ENCODE data around the gene RTKN.

RTKN gene

GRCh38 chr2:74415762-74416395 lies 25.9 kb downstream of the RTKN start:
- TF ChIP-seq CTCF (IDR thresholded peaks at IDR 0.05): no peak
- Histone ChIP-seq H3K4me1 (ENCODE audit: control insufficient read depth in 1 of 2, insufficient read depth in 1 of 2, low read depth in 1 of 2, low read length in 1 of 2) (peaks cover 12 to 20% of the 10 kb centered on the region in 2 experiments), H3K27me3 (peaks cover 81% of the 10 kb centered on the region), H3K27ac (no peak overlapping the region), H3K9me3 (no peaks in the 10 kb centered on the region), H3K4me3 (ENCODE audit: low read depth in 1 of 2, low read length in 1 of 2) (peak overlapping the region in 1 of 2 experiments; percentile 19), H3K36me3 (no peaks in the 10 kb centered on the region)

GRCh38 chr2:74414881-74415761 lies 26.6 kb downstream of the RTKN start:
- TF ChIP-seq CTCF (IDR thresholded peaks at IDR 0.05): no peak
- no peak overlapping the region for H3K27ac ChIP-seq
- H3K4me3 ChIP-seq (ENCODE audit: low read depth in 1 of 2, low read length in 1 of 2): peak overlapping the region in 1 of 2 experiments; percentile 19
- H3K9me3 ChIP-seq: no peaks in the 10 kb centered on the region
- no peaks in the 10 kb centered on the region for H3K36me3 ChIP-seq
- H3K4me1 ChIP-seq (ENCODE audit: control insufficient read depth in 1 of 2, insufficient read depth in 1 of 2, low read depth in 1 of 2, low read length in 1 of 2): peaks cover 7 to 17% of the 10 kb centered on the region in 2 experiments
- peaks cover 74% of the 10 kb centered on the region for H3K27me3 ChIP-seq

- no peak for TF ChIP-seq CTCF (IDR thresholded peaks at IDR 0.05)
- H3K4me3 ChIP-seq (ENCODE audit: low read depth in 1 of 2, low read length in 1 of 2): no peak overlapping the region
- no peaks in the 10 kb centered on the region for H3K9me3 ChIP-seq
- no peaks in the 10 kb centered on the region for H3K36me3 ChIP-seq
- H3K27ac ChIP-seq: no peak overlapping the region
- H3K4me1 ChIP-seq (ENCODE audit: control insufficient read depth in 1 of 2, insufficient read depth in 1 of 2, low read depth in 1 of 2, low read length in 1 of 2): peaks cover 7 to 17% of the 10 kb centered on the region in 2 experiments
- H3K27me3 ChIP-seq: peaks cover 67% of the 10 kb centered on the region
Observed at GRCh38 chr2:74414441-74414840, 27.3 kb downstream of the RTKN start.

GRCh38 chr2:74413001-74413698 lies 28.6 kb downstream of the RTKN start:
- Histone ChIP-seq H3K36me3 (no peaks in the 10 kb centered on the region), H3K27ac (no peak overlapping the region), H3K9me3 (no peaks in the 10 kb centered on the region), H3K4me3 (ENCODE audit: low read depth in 1 of 2, low read length in 1 of 2) (no peak overlapping the region), H3K4me1 (ENCODE audit: control insufficient read depth in 1 of 2, insufficient read depth in 1 of 2, low read depth in 1 of 2, low read length in 1 of 2) (peaks cover 7 to 17% of the 10 kb centered on the region in 2 experiments), H3K27me3 (peaks cover 68% of the 10 kb centered on the region)
- TF ChIP-seq CTCF (IDR thresholded peaks at IDR 0.05): no peak

GRCh38 chr2:74407682-74408081 lies 34.1 kb downstream of the RTKN start:
- Histone ChIP-seq H3K27ac (no peak overlapping the region), H3K4me1 (ENCODE audit: control insufficient read depth in 1 of 2, insufficient read depth in 1 of 2, low read depth in 1 of 2, low read length in 1 of 2) (no peaks in the 10 kb centered on the region), H3K9me3 (no peaks in the 10 kb centered on the region), H3K36me3 (no peaks in the 10 kb centered on the region), H3K27me3 (peaks cover 39% of the 10 kb centered on the region), H3K4me3 (ENCODE audit: low read depth in 1 of 2, low read length in 1 of 2) (no peak overlapping the region)
- TF ChIP-seq CTCF (IDR thresholded peaks at IDR 0.05): no peak

Data from neutrophil (primary cell).